Nephron progenitor cell (in vitro differentiated cells): ENCODE data around the gene NTM.

Experiments
- DNase-seq: peaks from one replicate; pipeline ENCODE4 v3.0.0; 2021
- H3K27ac Mint-ChIP-seq: 2 replicates; pipeline ENCODE4 v1.8.0; 2021; ENCODE audit warnings: mild to moderate bottlenecking, moderate library complexity, mixed read lengths
- H3K27me3 Mint-ChIP-seq: 2 replicates; pipeline ENCODE4 v1.8.0; 2021; ENCODE audit warnings: mild to moderate bottlenecking, low read depth, mixed read lengths; ENCODE audit not compliant: poor library complexity
- H3K36me3 Mint-ChIP-seq: 2 replicates; pipeline ENCODE4 v1.8.0; 2021; ENCODE audit warnings: low read depth, mixed read lengths
- H3K4me1 Mint-ChIP-seq: 2 replicates; pipeline ENCODE4 v1.8.0; 2021; ENCODE audit warnings: mixed read lengths
- H3K4me3 Mint-ChIP-seq: 2 replicates; pipeline ENCODE4 v1.8.0; 2021; ENCODE audit warnings: mild to moderate bottlenecking, moderate library complexity, mixed read lengths
- H3K9me3 Mint-ChIP-seq: 2 replicates; pipeline ENCODE4 v1.8.0; 2021; ENCODE audit warnings: mild to moderate bottlenecking, moderate library complexity, mixed read lengths
- TF ChIP-seq, protein P1 (sequence below): fragments of 200-600 bp; sonication (generic); IDR thresholded peaks from 2 replicates; pipeline ENCODE4 v1.5.0; 2021; ENCODE audit warnings: antibody characterized with exemption

Gene NTM

DNA sequence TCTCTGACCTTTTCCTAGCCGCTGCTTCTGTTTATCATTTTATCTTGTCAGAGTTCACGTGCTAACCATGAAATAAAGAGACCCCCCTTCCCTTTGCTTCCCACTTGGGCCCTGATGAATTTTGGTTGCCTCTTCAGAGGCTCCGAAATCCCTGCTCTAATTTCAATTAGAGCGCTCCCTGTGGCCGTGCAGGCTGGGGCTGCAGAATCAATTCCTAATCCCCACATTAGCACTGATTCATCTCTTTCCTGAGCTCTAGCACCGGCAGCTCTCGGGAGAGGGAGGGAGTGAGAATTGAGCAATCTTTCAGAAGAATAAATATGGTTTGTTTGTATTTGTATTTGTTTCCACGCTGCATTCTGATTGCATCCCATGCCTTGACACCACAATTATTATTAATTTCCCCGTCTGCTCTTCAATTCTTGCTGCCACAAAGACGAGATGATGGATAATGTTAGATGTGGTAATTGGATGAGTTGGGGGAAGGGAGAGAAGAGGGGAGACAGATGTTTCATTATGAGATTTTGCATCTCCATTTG lies 76.9 kb downstream of the NTM start:
- H3K27ac Mint-ChIP-seq = no peak overlapping the region
- peaks cover 27% of the 10 kb centered on the region for H3K4me1 Mint-ChIP-seq
- no peak overlapping the region for H3K4me3 Mint-ChIP-seq
- TF ChIP-seq, protein P1, sequence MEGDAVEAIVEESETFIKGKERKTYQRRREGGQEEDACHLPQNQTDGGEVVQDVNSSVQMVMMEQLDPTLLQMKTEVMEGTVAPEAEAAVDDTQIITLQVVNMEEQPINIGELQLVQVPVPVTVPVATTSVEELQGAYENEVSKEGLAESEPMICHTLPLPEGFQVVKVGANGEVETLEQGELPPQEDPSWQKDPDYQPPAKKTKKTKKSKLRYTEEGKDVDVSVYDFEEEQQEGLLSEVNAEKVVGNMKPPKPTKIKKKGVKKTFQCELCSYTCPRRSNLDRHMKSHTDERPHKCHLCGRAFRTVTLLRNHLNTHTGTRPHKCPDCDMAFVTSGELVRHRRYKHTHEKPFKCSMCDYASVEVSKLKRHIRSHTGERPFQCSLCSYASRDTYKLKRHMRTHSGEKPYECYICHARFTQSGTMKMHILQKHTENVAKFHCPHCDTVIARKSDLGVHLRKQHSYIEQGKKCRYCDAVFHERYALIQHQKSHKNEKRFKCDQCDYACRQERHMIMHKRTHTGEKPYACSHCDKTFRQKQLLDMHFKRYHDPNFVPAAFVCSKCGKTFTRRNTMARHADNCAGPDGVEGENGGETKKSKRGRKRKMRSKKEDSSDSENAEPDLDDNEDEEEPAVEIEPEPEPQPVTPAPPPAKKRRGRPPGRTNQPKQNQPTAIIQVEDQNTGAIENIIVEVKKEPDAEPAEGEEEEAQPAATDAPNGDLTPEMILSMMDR = no peak
- H3K36me3 Mint-ChIP-seq = no peaks in the 10 kb centered on the region
- no peaks in the 10 kb centered on the region for H3K9me3 Mint-ChIP-seq
- H3K27me3 Mint-ChIP-seq = peaks cover 11% of the 10 kb centered on the region
- DNase-seq = no peak

DNA sequence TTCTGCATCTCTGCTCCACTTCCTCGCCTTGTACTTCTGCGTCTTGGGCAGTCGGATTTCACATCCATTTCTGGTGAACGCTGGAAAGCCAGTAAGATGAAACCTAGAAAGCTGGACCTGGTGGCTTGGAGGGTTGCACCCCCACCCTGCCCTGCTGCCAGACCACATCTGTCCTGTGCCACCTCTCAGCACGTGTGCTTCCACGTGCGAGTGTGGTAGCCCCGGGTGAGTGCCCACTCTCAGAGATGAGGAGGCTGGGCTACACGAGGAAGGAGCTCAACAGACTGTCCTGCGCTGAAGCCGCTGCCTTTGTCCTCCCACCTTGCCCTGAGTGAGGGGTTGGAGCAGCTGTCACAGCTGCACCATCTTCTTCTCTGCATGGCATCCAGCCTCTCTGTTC lies 77.5 kb downstream of the NTM start:
- Mint-ChIP-seq H3K4me1 (peaks cover 27% of the 10 kb centered on the region), H3K4me3 (no peak overlapping the region), H3K36me3 (no peaks in the 10 kb centered on the region), H3K27me3 (peaks cover 11% of the 10 kb centered on the region), H3K9me3 (no peaks in the 10 kb centered on the region), H3K27ac (no peak overlapping the region)
- TF ChIP-seq, protein P1 = no peak
- no peak for DNase-seq

DNA sequence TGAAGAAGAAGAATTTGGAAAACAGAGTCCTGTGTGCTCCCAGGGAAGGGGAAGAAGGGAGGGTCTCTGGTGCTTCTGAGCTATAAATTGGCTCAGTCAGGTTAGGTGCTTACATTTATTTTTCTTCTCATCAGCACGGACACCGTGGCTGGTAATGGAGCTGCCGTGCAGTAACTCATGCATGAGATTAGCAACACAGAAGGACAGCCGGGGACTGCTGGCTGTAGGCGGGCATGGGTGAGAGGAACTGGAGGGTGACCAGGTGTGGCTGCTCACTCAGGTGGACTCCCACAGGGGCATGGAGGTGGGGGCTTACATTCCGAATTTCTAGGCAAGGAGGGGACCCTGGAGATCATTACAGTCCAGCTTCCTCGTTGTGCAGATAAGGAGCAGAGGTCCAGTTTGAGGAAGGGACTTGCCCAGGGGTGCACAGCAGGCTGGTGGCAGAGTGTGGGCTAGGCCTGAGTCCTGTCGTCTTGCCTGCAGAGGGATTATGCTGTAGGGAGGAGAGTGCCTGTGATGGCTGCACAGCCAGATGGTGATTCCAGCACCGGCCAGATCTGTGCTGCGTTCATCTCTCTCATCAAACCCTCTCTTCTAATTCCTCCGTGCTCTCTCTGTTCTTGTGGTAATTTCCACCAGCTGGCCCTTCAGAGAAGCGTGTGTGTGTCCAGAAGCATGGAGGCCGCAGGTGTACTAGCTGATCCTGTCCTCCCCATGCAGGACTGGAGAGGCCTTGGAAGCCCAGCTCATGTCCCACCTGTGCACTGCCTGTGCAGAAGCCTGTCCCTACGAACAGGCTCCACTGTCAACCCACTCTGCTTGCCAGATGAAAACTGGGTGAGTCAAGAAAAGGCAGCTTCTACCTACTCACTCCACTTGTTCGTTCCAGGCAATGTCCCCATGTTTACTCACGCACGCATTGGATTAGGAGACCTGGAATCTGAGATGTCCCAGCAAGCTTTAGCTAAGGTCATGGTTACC lies 78.9 kb downstream of the NTM start:
- Mint-ChIP-seq H3K4me3 (no peak overlapping the region), H3K9me3 (no peaks in the 10 kb centered on the region), H3K4me1 (peaks cover 34% of the 10 kb centered on the region), H3K27me3 (peaks cover 2% of the 10 kb centered on the region), H3K27ac (no peak overlapping the region), H3K36me3 (no peaks in the 10 kb centered on the region)
- peak; percentile 29 for DNase-seq
- TF ChIP-seq, protein P1 = no peak

DNA sequence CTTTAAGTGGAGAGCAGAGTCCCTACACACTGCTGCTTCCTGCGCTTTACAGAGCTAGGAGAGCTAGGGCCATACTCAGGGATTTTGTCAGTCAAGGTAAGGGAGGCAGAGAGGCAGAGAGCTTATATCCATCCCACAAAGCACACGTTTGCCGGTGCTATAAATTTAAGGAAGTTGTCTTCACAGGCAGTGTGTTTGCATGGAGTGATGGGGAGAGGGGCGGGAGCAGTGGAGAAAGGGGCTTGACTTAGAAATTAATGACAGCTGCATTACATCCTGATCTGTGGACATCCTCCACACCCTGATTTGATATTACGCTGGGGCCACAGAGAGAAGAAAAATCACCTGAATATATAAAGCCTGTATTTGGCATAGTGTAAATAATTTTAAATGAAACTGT lies 84.1 kb downstream of the NTM start:
- TF ChIP-seq, protein P1 = no peak
- Mint-ChIP-seq H3K27me3 (no peaks in the 10 kb centered on the region), H3K4me3 (no peak overlapping the region), H3K27ac (no peak overlapping the region), H3K36me3 (no peaks in the 10 kb centered on the region), H3K4me1 (peaks cover 45% of the 10 kb centered on the region), H3K9me3 (no peaks in the 10 kb centered on the region)
- no peak for DNase-seq

DNA sequence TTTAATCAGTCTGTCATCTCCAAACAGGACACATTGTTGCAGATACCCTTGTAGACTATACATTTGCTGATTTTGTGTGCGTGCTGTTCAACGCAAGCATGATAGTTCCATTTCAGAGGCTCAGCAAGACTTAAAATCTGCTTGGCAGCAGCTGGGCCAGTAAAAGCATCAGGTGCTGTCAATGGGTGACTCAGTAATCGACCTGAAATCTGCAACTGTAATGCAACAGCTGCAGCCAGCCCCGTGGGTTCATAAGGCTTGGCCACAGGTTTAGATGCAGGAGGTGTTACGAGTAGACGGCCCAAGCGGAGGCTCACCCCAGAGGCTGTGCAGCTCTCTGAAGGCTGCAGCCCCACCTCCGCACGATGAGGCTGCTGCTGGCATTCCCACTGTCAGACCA lies 84.6 kb downstream of the NTM start:
- H3K36me3 Mint-ChIP-seq = no peaks in the 10 kb centered on the region
- H3K4me3 Mint-ChIP-seq = no peak overlapping the region
- no peaks in the 10 kb centered on the region for H3K9me3 Mint-ChIP-seq
- no peak overlapping the region for H3K27ac Mint-ChIP-seq
- no peaks in the 10 kb centered on the region for H3K27me3 Mint-ChIP-seq
- no peak for DNase-seq
- TF ChIP-seq, protein P1 = no peak
- H3K4me1 Mint-ChIP-seq = peaks cover 40% of the 10 kb centered on the region
